ENCODE results near the gene AGFG2.

The AGFG2 gene

DNA sequence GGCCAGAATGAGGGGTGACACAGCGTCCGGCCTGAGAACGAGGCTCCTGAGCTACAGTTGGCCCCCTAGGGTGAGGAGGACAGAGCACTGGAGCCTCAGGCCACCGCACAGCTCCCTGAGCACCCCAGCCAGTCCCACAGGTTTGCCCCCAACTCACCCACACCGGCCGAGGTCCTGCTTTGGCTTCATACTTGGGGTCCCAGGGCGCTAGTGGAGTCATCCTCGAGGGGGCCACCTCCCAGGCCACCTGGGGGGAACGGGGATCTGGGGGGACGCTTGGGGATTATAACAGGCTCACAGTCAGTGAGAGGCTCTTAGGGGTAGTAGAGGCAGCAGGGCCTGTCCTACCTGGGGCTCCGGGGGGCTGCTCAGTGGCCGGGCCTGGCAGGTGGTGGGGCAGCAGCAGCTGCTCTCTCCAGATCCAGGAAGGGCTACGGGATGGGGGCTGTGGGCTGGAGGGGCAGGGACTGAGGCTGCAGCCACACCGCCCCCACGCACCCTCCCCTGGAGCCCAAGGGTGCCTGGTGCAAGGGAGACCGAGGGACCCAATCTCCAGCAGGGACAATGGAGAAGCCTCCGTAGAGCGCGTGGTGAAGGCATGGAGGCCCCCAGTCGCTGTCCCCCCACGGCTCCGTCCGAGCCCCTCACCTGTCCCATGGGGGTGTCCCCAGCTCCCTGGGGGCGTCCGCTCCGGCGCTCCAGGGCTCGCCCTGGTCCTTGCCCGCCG lies 34.1 kb downstream of the AGFG2 start:
- DNase-seq: no peak

DNA sequence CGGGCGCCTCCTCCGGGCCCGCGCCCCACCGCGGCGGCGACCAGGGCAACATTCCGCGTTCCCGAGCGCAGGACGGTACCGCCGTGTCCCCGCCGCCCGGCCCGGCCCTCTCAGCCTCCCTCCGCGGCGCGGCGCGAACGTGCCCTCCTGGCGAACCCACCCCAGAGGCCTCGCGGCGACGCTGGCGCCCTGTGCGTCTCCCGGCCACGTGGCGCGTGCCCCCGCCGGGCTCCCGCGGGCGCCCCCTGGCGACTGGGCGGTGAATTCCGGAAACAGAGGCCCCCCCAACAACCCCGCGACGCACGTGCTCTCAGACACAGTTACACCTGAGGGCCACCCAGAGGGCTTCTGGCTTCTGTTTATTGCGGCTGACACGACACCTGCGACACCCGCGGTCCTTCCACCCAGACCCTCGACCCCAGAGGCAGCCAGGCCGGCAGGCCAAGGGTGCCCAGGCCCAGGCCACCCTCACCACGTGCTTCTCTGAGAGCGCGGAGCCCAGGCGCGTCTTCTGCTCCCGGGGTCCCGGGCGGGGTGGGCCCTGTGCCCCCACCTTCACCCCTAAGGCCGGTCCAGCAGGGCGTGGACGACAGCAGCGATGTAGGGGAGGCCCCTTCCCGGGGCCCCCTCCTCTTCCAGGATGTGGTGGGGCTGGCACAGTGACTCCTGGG lies 34.8 kb downstream of the AGFG2 start, which contains the start of gene SAP25:
Gene SAP25 (minus strand): TSS at position 210 of the 671 bp plus-strand sequence. CDS start 158 bp downstream, at position 52.
- no peak for DNase-seq

DNA sequence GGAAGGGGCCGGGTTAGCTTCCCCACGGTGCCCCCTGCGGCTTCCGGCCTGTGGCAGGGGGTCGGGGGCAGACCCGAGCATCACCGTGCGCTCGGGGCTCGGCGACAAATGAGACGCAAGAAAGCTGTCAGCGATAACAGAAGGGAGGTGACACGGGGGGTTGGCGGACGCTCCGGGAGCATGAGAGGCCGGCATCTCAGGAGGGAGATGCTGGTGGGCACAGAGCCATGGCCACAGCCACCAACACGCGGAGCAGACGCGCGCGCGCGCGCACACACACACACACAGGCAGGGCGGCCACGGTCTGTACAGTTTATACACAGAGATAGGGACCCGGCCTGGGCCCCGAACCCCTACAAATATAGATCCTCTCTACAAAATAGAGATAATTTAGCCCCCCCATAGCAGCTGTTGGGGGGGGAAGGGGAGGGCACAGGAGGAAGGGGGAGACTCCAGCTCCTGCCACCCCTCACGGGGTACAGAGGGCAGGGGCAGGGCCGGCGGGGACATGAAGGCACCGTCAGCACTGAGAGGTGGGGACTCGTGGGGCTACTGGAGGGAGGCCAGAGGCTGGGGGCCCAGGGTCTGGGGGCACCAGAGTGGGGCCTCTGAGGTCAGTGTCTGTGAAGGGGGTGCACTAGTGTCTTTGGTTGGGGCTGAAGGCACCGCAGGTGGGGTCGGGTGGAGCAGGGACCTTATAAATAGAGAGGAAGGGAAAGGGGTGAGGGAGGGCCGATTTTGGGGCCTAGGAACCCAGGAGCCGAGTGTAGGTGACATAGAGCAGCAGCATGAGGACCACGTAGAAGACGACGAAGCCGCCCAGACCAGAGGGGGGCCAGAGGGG lies 35.6 kb downstream of the AGFG2 start:
- DNase-seq: no peak

- no peak for DNase-seq
Measured at GRCh38 chr7:100575206-100575631, 36.2 kb downstream of the AGFG2 start.

- no peak for DNase-seq
Measured at GRCh38 chr7:100575746-100576383, 36.9 kb downstream of the AGFG2 start.

DNA sequence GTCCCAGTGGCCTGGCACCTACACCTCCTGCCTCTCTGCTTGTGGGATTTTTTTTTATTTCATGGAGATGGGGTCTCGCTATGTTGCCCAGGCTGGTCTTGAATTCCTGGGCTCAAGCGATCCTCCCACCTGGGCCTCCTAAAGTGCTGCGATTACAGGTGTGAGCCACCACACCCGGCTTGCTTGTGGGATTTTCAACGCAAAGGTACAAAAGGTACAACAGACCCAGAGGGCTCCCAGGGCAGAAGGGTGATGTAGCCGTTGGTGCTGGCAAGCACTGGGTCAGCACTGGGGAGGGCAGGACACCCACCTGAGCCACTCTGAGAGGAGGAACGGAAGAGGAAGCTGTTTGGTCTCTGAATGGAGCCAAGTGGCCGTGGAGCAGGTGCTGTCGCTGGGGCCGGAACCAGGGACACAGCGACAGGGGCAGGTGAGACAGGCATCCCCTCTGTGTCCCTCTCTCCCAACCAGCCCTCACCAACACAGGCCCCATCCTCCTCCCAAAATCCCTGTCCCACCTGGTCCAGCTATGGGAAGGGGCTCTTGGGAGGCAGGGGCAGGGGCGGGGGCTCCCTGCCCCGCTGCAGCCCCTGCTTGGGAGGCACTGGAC lies 37.5 kb downstream of the AGFG2 start:
- no peak for DNase-seq

DNA sequence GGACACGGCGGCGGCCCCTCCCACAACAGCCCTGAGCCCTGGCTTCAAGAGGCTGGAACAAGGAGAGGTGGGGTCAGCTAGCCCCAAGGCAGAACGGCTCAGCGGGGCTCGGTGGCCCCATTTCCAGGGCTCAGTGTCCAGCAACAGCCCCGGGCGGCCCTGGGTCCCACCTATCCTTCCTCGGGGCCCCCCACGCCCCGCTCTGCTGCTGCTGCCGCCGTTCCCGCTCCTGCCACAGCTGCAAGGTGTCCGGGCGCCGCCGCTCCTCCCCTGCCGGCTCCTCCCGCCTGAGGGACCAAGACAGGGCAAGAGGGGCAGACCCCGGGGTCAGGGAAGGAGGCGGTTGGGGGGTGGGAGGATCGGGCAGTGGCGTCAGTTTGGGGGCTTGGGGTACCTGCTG lies 38.1 kb downstream of the AGFG2 start:
- no peak for DNase-seq

DNA sequence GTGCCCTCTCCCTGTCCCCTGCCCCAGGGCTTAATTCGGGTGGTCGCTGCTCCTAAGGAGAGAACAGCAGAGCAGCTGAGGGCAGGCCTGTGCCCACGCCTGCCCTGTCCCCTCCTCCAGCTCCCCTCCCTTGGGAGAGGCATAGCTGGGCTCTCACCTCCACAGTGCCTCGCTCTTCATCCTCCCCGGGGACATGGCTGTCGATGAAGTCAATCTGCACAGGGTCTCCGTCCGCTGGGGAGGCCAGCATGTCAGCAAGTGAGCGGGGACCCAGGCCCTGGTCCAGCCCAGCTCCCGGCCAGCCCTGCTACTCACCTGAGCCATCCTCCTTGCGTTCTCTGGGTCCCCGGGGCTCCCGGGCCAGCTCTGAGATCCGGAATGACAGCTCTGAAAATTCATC lies 38.5 kb downstream of the AGFG2 start:
- no peak for DNase-seq

DNA sequence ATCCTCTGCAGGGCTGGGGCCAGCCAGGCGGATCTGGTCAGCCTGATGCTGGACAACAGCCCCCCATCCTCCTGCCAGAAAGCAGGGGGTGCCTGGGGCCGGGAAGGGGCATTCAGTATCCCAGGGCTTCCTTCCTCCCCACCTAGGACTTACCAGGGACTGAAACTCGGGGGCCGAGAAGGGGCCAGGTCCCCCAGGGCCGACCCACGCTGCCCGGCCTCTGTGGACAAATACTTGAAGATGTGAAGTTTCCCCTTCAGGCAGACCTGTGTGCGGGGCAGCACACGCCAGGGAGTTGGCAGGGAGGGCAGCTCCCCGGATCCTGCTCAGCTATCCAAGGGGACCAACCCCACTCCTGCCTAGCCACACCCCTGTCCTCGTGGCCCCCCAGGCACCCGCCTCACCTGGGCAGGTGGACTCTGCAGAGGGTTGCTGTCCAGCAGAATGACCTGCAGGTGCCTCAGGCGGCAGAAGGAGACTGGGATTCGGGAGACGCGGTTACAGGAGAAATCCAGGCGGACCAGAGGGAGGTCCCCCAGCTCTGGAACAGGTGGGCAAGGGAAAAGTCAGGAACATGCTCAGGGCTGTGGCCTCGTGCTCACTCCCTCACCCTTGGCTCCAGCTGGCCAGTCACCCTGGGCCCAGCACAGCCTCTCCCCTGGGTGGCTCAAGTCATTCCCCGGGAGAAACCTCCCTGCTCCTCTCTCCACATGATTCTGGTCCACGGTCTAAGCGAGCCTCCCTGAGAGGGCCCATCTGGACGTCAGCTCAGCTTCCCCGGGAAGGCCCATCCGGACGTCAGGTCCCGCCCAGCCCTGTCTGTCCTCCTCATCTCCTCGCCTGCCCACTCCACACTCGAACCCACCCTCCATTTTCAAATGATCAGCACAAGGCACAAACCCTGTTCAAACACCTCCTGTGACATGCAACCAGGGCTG lies 39.5 kb downstream of the AGFG2 start:
- no peak for DNase-seq

GRCh38 chr7:100580466-100581283 lies 41.7 kb downstream of the AGFG2 start:
- DNase-seq: no peak

DNA sequence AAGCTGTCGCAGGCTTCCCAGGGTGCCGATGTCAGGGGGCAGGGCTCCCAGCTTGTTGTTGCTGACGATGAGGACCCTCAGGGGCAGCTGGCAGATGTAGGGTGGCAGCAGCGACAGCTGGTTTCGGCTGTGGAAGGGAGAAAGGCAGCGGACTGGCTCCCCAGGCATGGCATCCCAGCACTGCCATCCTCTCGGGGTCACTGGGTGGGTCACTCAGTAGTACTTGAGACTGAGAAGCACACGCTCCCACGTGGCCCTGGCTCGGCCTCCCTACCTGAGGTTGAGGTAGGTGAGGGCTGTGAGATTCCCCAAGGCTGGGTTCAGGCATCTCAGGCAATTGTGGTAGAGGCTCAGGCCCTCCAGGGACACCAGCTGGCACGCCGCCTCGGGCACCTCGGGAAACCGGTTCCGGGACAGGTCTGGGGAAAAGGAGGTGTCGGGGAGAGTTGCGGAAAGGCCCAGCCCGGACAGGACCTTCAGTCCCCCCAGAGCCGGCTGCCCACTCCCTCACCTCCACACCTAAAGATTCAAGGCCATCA lies 43.1 kb downstream of the AGFG2 start:
- no peak for DNase-seq

- DNase-seq: no peak
Measured at GRCh38 chr7:100582650-100583049, 43.6 kb downstream of the AGFG2 start.

GRCh38 chr7:100583132-100584053 lies 44.4 kb downstream of the AGFG2 start:
- DNase-seq: peak; percentile 87 to 93 (median 92)

DNA sequence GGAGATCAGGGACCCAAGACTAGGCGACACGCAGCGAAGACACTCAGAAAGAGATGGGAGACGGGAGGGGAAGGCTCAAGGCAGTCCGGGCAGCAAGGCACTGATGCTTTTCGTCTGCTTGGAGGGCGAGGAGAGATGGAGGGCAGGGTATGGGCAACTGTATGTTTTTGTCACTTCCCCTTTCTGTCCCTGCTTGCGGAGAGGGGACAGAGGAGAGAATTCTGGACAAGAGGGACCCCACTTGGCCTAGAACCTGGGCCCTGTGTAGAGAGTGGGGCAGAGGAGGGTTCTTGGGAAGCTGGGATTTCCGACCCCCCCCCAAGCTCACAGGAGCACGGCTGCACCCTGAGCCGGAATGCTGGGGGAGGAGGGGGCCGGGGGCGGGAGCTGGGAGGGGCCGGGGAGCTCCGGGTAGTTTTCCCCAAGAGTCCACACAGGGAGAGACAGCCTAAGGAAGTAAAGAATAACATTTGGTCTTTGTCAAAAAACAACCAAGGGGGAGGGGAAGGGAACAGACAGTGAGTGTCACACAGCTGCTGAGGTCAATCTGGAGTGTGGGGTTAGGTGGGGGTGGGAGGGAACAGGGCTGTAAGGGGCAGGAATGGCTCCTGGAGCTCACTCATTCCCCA lies 45.2 kb downstream of the AGFG2 start:
- peak; percentile 64 to 85 (median 78) for DNase-seq

DNA sequence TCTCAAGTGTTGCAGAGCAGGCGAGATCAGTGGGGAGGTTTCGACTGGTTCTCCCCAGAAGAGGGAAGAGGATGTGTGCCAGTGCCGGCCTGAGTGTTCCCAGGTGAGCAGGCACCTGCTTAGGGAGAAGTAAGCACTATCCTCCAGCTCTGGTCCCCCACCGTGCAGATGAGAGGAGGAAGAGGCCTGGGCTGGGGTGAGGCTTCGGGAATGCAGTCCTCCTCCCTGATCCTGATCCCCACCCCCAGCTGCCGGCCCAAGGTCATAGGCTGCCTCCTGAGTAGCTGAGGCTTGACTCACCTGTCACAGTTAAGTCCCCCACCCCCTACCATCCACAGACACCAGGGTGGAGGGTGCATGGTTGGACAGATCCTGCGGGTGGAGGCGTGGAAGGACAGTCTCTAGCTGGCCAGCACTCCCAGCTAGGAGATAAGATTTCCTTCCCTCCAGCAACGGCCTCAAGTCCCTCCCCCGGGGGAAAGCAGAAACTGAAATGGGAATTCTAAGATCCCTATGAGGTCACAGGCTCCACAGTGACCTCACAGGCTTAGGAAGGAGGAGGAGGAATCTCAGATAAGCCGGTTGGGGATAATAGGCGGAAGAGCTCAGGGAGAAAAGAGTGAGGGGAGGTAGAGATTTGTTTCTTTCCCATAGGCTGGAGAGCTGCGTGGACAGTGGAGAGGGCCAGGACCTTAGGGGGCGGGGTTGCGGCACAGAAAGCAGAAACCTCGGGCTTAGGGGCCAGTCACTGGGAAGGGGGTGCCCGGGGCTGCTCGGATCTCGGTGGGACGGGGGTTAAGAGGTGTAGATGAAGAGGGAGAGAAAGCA lies 45.9 kb downstream of the AGFG2 start:
- peak; percentile 69 to 83 (median 77) for DNase-seq

- peak in 2 of 4 experiments; percentile 62 to 76 for DNase-seq
Measured at GRCh38 chr7:100585511-100586265, 46.7 kb downstream of the AGFG2 start, which contains the start of gene LRCH4. LRCH4 (minus strand) TSS chr7:100586129; CDS start chr7:100586100, 29 bp downstream.
